GM18861 (cell line): ENCODE measurements around the gene COL12A1.

ENCODE experiments used
- ATAC-seq: cut with Tn5 transposase; IDR thresholded peaks from one replicate; pipeline ENCODE4 v1.9.1; 2021; ENCODE audit not compliant: unreplicated experiment

COL12A1 gene

DNA sequence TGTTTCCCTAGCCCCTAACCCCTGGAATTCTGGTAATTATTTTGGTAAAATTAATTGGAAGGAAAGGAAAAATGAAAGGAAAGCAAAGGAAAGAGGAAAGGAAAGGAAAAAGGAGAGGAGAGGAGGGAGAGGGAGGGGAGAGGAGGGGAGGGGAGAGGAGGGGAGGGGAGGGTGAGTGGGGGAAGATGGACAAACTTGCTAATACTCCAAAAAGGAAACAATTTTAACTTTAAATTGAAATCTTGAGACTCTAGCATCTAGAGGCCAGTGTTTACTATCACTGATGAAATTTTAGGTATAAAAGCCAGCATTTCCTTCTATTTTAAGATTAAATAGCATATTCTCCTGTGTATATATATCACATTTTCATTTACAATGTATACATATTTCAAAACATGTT, 156.5 kb downstream of the COL12A1 start:
- no peak for ATAC-seq

DNA sequence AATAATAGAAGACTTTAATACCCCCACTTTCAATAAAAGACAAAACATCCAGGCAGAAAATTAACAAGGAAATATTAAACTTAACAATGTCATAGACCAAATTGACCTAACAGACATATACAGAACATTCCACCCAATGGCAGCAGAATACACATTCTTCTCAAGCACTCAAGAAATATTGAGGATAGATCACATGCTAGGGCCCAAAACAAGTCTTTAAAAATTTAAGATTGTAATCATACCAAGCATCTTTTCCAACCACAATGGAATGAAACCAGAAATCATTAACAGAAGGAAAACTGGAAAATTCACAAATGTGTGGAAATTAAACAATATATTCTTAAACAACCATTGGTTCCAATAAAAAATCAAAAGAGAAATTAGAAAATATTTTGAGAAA, 161.0 kb downstream of the COL12A1 start:
- no peak for ATAC-seq

DNA sequence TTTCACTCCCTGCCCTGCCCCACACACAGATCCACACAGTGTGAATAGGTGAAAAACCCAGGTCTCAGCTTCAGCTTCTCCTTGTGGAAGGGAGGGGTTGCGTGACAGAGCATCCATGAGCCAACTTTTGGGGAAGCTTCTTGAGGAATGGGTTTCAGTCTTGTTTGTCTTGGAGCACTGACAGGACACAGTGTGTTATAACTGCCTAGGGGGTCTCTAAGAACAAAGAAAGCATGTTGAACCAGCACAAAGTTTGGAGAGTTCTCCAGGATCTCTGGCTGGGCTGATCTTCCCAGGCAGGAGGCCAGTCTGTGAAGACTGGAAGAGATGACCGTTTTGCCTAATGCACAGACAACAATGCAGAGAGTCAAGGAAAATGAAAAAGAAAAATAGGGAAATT, 164.5 kb downstream of the COL12A1 start:
- ATAC-seq: no peak
